ENCODE measurements around the gene RALGAPA1. TPM values are rescaled to one million over a fixed set of nuclear protein-coding genes. Genes with fewer than 3 reads are reported as not detected.

RALGAPA1 gene
- total RNA-seq, 1 experiment from 2014 or later, result 28.2 TPM

DNA sequence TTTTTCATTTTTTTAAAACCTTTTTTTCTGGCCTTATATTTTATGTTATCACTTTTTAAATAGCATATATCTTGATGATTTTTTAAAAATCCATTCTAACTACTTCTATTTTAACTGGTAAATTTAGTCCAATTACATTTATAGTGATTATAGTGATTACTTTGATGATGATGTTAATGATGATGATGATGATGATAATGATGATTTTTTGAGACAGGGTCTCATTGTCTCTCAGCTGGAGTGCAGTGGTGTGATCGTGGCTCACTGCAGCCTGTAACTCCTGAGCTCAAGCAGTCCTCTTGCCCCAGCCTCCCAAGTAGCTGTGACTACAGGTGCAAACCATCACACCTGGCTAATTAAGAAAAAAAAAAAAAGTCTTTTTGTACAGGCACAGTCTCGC lies 44.1 kb upstream of the RALGAPA1 start:
- no TSS peak for BruUV-seq (replicated peaks)

DNA sequence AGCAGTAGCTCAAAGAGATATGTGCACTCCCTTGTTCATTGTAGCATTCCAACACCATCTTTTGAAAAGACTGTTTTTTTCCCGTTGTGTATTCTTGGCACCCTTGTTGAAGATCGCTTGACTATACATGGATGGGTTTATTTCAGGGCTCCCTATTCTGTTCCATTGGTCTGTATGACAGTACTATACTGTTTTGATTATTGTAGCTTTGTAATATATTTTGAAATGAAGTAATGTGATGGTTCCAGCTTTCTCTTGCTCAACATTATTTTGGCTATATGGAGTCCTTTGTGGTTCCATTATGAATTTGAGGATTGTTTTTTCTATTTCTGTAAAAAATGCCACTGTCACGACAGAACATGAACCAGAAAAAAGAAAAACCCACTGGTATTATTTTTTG lies 42.7 kb upstream of the RALGAPA1 start:
- no peak overlapping the region for H3K4me3 Mint-ChIP-seq (ENCODE audit: low read depth, unreplicated experiment)
- H3K36me3 Mint-ChIP-seq (ENCODE audit: insufficient read depth, unreplicated experiment), result no peaks in the 10 kb centered on the region
- H3K27me3 Mint-ChIP-seq (ENCODE audit: unreplicated experiment), result no peaks in the 10 kb centered on the region
- no peak for TF ChIP-seq CTCF (IDR thresholded peaks at IDR 0.05; ENCODE audit: unreplicated experiment)
- BruUV-seq (replicated peaks), result no TSS peak
- H3K4me1 Mint-ChIP-seq (ENCODE audit: low read depth, unreplicated experiment), result no peaks in the 10 kb centered on the region
- peaks cover 5% of the 10 kb centered on the region for H3K9me3 Mint-ChIP-seq (ENCODE audit: low read depth, unreplicated experiment)
- no peak for DNase-seq
- intact Hi-C loops (cut with micrococcal nuclease; ENCODE audit: unreplicated experiment), result no loop called here
- H3K27ac Mint-ChIP-seq (ENCODE audit: unreplicated experiment), result no peak overlapping the region
- CTCF ChIA-PET, result no interaction called here

More for the DNA sequence above, 44.1 kb upstream of the RALGAPA1 start:
- H3K27me3 Mint-ChIP-seq (ENCODE audit: unreplicated experiment), result no peaks in the 10 kb centered on the region
- CTCF ChIA-PET, result no interaction called here
- H3K9me3 Mint-ChIP-seq (ENCODE audit: low read depth, unreplicated experiment), result peaks cover 5% of the 10 kb centered on the region
- H3K4me3 Mint-ChIP-seq (ENCODE audit: low read depth, unreplicated experiment), result no peak overlapping the region
- H3K27ac Mint-ChIP-seq (ENCODE audit: unreplicated experiment), result no peak overlapping the region
- TF ChIP-seq CTCF (IDR thresholded peaks at IDR 0.05; ENCODE audit: unreplicated experiment), result no peak
- no peak for DNase-seq
- intact Hi-C loops (cut with micrococcal nuclease; ENCODE audit: unreplicated experiment), result no loop called here
- no peaks in the 10 kb centered on the region for H3K4me1 Mint-ChIP-seq (ENCODE audit: low read depth, unreplicated experiment)
- no peaks in the 10 kb centered on the region for H3K36me3 Mint-ChIP-seq (ENCODE audit: insufficient read depth, unreplicated experiment)

DNA sequence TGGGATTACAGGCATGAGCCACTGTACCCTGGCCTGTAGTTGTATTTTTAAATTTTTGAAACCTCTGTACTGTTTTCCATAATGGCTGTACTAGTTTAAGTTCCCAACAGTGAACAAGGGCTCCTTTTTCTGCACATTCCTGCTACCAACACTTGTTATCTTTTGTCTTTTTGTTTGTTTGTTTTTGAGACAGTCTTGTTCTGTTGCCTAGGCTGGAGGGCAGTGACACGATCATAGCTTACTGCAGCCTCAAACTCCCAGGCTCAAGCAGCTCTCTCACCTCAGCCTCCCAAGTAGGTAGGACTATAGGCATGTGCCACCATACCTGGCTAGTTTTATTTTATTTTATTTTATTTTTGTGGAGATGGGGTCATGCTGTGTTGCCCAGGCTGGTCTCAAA lies 40.0 kb upstream of the RALGAPA1 start:
- intact Hi-C loops (cut with micrococcal nuclease; ENCODE audit: unreplicated experiment), result no loop called here
- CTCF ChIA-PET, result interaction anchor here (0.6 kb wide), 1 partner anchor 186 kb away, joined by 5 read pairs; no protein-coding TSS in a partner anchor

DNA sequence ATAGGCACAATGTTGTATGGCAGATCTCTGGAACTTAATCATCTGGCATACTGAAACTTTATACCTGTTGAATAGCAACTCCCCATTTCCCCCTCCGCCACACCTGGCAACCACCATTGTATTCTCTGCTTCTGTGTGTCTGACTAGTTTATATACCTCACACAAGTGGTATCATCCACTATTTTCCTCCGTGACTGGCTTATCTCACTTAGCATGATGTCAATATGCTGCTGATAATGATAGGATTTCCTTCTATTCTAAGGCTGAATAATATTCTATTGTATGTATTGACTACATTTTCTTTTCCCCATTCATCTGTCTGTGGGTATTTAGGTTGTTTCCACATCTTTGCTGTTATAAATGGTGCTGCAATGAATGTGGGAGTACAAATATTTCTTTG lies 38.5 kb upstream of the RALGAPA1 start:
- peaks cover 6% of the 10 kb centered on the region for H3K36me3 Mint-ChIP-seq (ENCODE audit: insufficient read depth, unreplicated experiment)
- H3K27ac Mint-ChIP-seq (ENCODE audit: unreplicated experiment), result no peak overlapping the region
- TF ChIP-seq CTCF (IDR thresholded peaks at IDR 0.05; ENCODE audit: unreplicated experiment), result no peak
- H3K9me3 Mint-ChIP-seq (ENCODE audit: low read depth, unreplicated experiment), result peaks cover 8% of the 10 kb centered on the region
- no peak overlapping the region for H3K4me3 Mint-ChIP-seq (ENCODE audit: low read depth, unreplicated experiment)
- intact Hi-C loops (cut with micrococcal nuclease; ENCODE audit: unreplicated experiment), result no loop called here
- H3K27me3 Mint-ChIP-seq (ENCODE audit: unreplicated experiment), result no peaks in the 10 kb centered on the region
- DNase-seq, result no peak
- BruUV-seq (replicated peaks), result no TSS peak
- no peaks in the 10 kb centered on the region for H3K4me1 Mint-ChIP-seq (ENCODE audit: low read depth, unreplicated experiment)
- CTCF ChIA-PET, result no interaction called here

More for the DNA sequence above, 40.0 kb upstream of the RALGAPA1 start:
- DNase-seq, result no peak
- no TSS peak for BruUV-seq (replicated peaks)
- no peak overlapping the region for H3K27ac Mint-ChIP-seq (ENCODE audit: unreplicated experiment)
- H3K4me3 Mint-ChIP-seq (ENCODE audit: low read depth, unreplicated experiment), result no peak overlapping the region
- peaks cover 5% of the 10 kb centered on the region for H3K9me3 Mint-ChIP-seq (ENCODE audit: low read depth, unreplicated experiment)
- no peaks in the 10 kb centered on the region for H3K27me3 Mint-ChIP-seq (ENCODE audit: unreplicated experiment)
- no peaks in the 10 kb centered on the region for H3K4me1 Mint-ChIP-seq (ENCODE audit: low read depth, unreplicated experiment)
- TF ChIP-seq CTCF (IDR thresholded peaks at IDR 0.05; ENCODE audit: unreplicated experiment), result no peak
- peaks cover 6% of the 10 kb centered on the region for H3K36me3 Mint-ChIP-seq (ENCODE audit: insufficient read depth, unreplicated experiment)
